HepG2 (cell line): ENCODE results near the gene FAM83D. TPM values are rescaled to one million over a fixed set of nuclear protein-coding genes. Genes with fewer than 3 reads are reported as not detected.
A peak's percentile ranks its signal among the peaks of the same experiment; 100 is the strongest.

Experiments
- AHR ChIP-seq: IDR thresholded peaks from 2 replicates; pipeline ENCODE4 v1.6.1; 2018; ENCODE audit warnings: missing genetic modification reagents, missing compliant biosample characterization
- ATRX ChIP-seq: sonication (generic); formaldehyde crosslinking; IDR thresholded peaks from 2 replicates; pipeline ENCODE4 v1.4.0; 2020; ENCODE audit warnings: missing genetic modification reagents, borderline replicate concordance
- FOXK1 ChIP-seq: sonication (generic); formaldehyde crosslinking; IDR thresholded peaks from 2 replicates; pipeline ENCODE4 v1.4.0; 2020; ENCODE audit warnings: low read depth, missing genetic modification reagents, borderline replicate concordance
- IRX3 ChIP-seq: sonication (generic); formaldehyde crosslinking; IDR thresholded peaks from 2 replicates; pipeline ENCODE4 v1.8.1; 2023; ENCODE audit warnings: mild to moderate bottlenecking, low read depth, missing genetic modification reagents, borderline replicate concordance
- MED13 ChIP-seq: sonication (generic); formaldehyde crosslinking; IDR thresholded peaks from 2 replicates; pipeline ENCODE4 v1.5.0; 2020; ENCODE audit warnings: missing genetic modification reagents
- NAIF1 ChIP-seq: sonication (generic); formaldehyde crosslinking; IDR thresholded peaks from 2 replicates; pipeline ENCODE4 v1.5.0; 2020; ENCODE audit warnings: mild to moderate bottlenecking, missing genetic modification reagents, borderline replicate concordance
- NFE2L2 ChIP-seq: fragments of 150-350 bp; IDR thresholded peaks from 2 replicates; pipeline ENCODE4 v1.6.1; 2014; ENCODE audit warnings: low read length
- PHF20 ChIP-seq: sonication (generic); formaldehyde crosslinking; IDR thresholded peaks from 2 replicates; pipeline ENCODE4 v1.5.0; 2020; ENCODE audit warnings: mild to moderate bottlenecking, missing genetic modification reagents
- SATB2 ChIP-seq: sonication (generic); formaldehyde crosslinking; IDR thresholded peaks from 2 replicates; pipeline ENCODE4 v1.5.0; 2020; ENCODE audit warnings: missing genetic modification reagents
- SCMH1 ChIP-seq: sonication (generic); formaldehyde crosslinking; IDR thresholded peaks from 2 replicates; pipeline ENCODE4 v1.9.0; 2021; ENCODE audit warnings: missing genetic modification reagents, mild to moderate bottlenecking, borderline replicate concordance
- TARDBP ChIP-seq: sonication (generic); formaldehyde crosslinking; IDR thresholded peaks from 2 replicates; pipeline ENCODE4 v1.8.0; 2022; ENCODE audit warnings: mild to moderate bottlenecking, missing genetic modification reagents
- ZMYM3 ChIP-seq: sonication (generic); formaldehyde crosslinking; IDR thresholded peaks from 2 replicates; pipeline ENCODE4 v1.5.1; 2020; ENCODE audit warnings: mild to moderate bottlenecking, missing genetic modification reagents
- ZNF260 ChIP-seq: sonication (generic); formaldehyde crosslinking; IDR thresholded peaks from 2 replicates; pipeline ENCODE4 v1.4.0; 2020; ENCODE audit warnings: missing genetic modification reagents, low read depth, mild to moderate bottlenecking, borderline replicate concordance
- ZNF460 ChIP-seq: sonication (generic); formaldehyde crosslinking; IDR thresholded peaks from 2 replicates; pipeline ENCODE4 v1.5.1; 2020; ENCODE audit warnings: missing genetic modification reagents, mild to moderate bottlenecking, borderline replicate concordance
- ZNF598 ChIP-seq: sonication (generic); formaldehyde crosslinking; IDR thresholded peaks from 2 replicates; pipeline ENCODE4 v1.5.1; 2020; ENCODE audit warnings: mild to moderate bottlenecking, missing genetic modification reagents, borderline replicate concordance
- ZNF780A ChIP-seq: sonication (generic); formaldehyde crosslinking; IDR thresholded peaks from 2 replicates; pipeline ENCODE4 v1.8.0; 2022; ENCODE audit warnings: mild to moderate bottlenecking, missing genetic modification reagents, moderate library complexity
- polyA plus RNA-seq, 8 experiments: library from polyadenylated mRNA; depleted of rRNA in 3 of 8; stranded (reverse) in 7 of 8; unstranded in 1 of 8; fragments of >200 nt; fragmentation: Illumina TruSeq in 4 of 8; extraction: Trizol in 4 of 8; gene quantifications; 2 replicates each; pipeline versions ENCODE4 v1.2.1 to v1.2.3, GENCODE V29; 2011 to 2016; ENCODE audit warnings: low read depth in 4 of 8, missing spikeins in 1 of 8, mixed read lengths in 1 of 8; ENCODE audit not compliant: insufficient read depth in 1 of 8
- total RNA-seq, 5 experiments: library from RNA; depleted of rRNA; stranded (reverse); fragments of >200 nt; fragmentation: Illumina TruSeq; extraction: Trizol; gene quantifications; 2 replicates each; pipeline ENCODE4 v1.2.3, GENCODE V29; 2016; ENCODE audit warnings: low read depth in 1 of 5
- TF ChIP-seq, protein P1 (sequence below): sonication (generic); formaldehyde crosslinking; IDR thresholded peaks from 2 replicates; pipeline ENCODE4 v1.4.0; 2020; ENCODE audit warnings: missing genetic modification reagents
- TF ChIP-seq, protein P2 (sequence below): sonication (generic); formaldehyde crosslinking; IDR thresholded peaks from 2 replicates; pipeline ENCODE4 v1.4.0; 2020; ENCODE audit warnings: missing genetic modification reagents
- TF ChIP-seq, protein P3 (sequence below): sonication (generic); formaldehyde crosslinking; conservative IDR thresholded peaks from 2 replicates; pipeline ENCODE4 v1.8.1; 2023; ENCODE audit warnings: missing genetic modification reagents
- TF ChIP-seq, protein P4 (sequence below): sonication (generic); formaldehyde crosslinking; IDR thresholded peaks from 2 replicates; pipeline ENCODE4 v1.8.0; 2022; ENCODE audit warnings: low read depth, missing genetic modification reagents

Gene FAM83D
- total and polyA plus RNA-seq, 2 of the 13 experiments (the other 11 are each of a cell fraction or from before 2014, with no cell fraction given), result 51.4 to 64.0 TPM

DNA sequence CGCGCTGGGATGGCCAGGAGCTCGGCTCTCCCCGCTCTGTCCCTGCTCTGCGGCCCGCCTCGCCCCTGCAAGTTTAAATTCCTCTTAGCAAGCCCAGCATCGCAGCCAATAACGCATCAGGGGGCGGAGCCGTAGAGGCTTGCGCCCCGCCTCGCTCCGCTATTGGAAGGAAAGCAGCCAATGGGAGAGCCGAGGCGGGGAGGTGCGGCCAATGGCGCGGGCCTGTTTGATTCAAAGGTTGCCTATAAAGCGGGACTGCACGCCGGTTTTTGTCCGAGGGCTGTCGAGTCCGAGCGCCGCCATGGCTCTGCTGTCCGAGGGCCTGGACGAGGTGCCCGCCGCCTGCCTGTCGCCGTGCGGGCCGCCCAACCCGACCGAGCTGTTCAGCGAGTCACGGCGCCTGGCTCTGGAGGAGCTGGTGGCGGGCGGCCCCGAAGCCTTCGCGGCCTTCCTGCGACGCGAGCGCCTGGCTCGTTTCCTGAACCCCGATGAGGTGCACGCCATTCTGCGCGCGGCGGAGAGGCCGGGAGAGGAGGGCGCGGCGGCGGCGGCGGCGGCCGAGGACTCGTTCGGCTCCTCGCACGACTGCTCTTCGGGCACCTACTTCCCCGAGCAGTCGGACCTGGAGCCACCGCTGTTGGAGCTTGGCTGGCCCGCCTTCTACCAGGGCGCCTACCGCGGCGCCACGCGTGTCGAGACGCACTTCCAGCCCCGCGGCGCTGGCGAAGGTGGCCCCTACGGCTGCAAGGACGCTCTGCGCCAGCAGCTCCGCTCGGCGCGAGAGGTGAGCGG is at the start of gene FAM83D (continued):
- TF ChIP-seq, protein P1, sequence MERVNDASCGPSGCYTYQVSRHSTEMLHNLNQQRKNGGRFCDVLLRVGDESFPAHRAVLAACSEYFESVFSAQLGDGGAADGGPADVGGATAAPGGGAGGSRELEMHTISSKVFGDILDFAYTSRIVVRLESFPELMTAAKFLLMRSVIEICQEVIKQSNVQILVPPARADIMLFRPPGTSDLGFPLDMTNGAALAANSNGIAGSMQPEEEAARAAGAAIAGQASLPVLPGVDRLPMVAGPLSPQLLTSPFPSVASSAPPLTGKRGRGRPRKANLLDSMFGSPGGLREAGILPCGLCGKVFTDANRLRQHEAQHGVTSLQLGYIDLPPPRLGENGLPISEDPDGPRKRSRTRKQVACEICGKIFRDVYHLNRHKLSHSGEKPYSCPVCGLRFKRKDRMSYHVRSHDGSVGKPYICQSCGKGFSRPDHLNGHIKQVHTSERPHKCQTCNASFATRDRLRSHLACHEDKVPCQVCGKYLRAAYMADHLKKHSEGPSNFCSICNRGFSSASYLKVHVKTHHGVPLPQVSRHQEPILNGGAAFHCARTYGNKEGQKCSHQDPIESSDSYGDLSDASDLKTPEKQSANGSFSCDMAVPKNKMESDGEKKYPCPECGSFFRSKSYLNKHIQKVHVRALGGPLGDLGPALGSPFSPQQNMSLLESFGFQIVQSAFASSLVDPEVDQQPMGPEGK (CRISPR knock-in tag), result no peak
- TF ChIP-seq ZNF260 (CRISPR knock-in tag), result peak; percentile 57; the same call in 1 of the 2 replicates
- TF ChIP-seq NFE2L2, result no peak
- TF ChIP-seq TARDBP, result peak; percentile 99
- peak; percentile 84 for TF ChIP-seq FOXK1 (CRISPR knock-in tag)
- TF ChIP-seq ZMYM3 (CRISPR knock-in tag), result peak; percentile 99
- peak; percentile 93 for TF ChIP-seq MED13 (CRISPR knock-in tag)
- TF ChIP-seq SATB2, result peak; percentile 40
- peak; percentile 86 for TF ChIP-seq ZNF598 (CRISPR knock-in tag)
- TF ChIP-seq, protein P2, sequence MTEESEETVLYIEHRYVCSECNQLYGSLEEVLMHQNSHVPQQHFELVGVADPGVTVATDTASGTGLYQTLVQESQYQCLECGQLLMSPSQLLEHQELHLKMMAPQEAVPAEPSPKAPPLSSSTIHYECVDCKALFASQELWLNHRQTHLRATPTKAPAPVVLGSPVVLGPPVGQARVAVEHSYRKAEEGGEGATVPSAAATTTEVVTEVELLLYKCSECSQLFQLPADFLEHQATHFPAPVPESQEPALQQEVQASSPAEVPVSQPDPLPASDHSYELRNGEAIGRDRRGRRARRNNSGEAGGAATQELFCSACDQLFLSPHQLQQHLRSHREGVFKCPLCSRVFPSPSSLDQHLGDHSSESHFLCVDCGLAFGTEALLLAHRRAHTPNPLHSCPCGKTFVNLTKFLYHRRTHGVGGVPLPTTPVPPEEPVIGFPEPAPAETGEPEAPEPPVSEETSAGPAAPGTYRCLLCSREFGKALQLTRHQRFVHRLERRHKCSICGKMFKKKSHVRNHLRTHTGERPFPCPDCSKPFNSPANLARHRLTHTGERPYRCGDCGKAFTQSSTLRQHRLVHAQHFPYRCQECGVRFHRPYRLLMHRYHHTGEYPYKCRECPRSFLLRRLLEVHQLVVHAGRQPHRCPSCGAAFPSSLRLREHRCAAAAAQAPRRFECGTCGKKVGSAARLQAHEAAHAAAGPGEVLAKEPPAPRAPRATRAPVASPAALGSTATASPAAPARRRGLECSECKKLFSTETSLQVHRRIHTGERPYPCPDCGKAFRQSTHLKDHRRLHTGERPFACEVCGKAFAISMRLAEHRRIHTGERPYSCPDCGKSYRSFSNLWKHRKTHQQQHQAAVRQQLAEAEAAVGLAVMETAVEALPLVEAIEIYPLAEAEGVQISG (CRISPR knock-in tag), result peak; percentile 77
- TF ChIP-seq, protein P3, sequence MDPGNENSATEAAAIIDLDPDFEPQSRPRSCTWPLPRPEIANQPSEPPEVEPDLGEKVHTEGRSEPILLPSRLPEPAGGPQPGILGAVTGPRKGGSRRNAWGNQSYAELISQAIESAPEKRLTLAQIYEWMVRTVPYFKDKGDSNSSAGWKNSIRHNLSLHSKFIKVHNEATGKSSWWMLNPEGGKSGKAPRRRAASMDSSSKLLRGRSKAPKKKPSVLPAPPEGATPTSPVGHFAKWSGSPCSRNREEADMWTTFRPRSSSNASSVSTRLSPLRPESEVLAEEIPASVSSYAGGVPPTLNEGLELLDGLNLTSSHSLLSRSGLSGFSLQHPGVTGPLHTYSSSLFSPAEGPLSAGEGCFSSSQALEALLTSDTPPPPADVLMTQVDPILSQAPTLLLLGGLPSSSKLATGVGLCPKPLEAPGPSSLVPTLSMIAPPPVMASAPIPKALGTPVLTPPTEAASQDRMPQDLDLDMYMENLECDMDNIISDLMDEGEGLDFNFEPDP (CRISPR knock-in tag), result 0 out of 2 replicates have a peak, but pooled peaks have one; percentile 92
- peak; percentile 97 for TF ChIP-seq IRX3
- TF ChIP-seq NAIF1 (CRISPR knock-in tag), result no peak; the same call in 1 of the 2 replicates
- no peak; the same call in 1 of the 2 replicates for TF ChIP-seq ZNF780A (CRISPR knock-in tag)
- TF ChIP-seq ATRX, result no peak
- no peak; the same call in 1 of the 2 replicates for TF ChIP-seq ZNF460 (CRISPR knock-in tag)
- TF ChIP-seq SCMH1, result no peak
- peak; percentile 79; the same call in 1 of the 2 replicates for TF ChIP-seq AHR (CRISPR knock-in tag)
- TF ChIP-seq PHF20 (CRISPR knock-in tag), result no peak; the same call in 1 of the 2 replicates
- TF ChIP-seq, protein P4, sequence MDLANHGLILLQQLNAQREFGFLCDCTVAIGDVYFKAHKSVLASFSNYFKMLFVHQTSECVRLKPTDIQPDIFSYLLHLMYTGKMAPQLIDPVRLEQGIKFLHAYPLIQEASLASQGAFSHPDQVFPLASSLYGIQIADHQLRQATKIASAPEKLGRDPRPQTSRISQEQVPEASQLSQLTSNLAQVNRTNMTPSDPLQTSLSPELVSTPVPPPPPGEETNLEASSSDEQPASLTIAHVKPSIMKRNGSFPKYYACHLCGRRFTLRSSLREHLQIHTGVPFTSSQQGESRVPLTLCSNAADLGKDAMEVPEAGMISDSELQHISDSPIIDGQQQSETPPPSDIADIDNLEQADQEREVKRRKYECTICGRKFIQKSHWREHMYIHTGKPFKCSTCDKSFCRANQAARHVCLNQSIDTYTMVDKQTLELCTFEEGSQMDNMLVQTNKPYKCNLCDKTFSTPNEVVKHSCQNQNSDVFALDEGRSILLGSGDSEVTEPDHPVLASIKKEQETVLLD (CRISPR knock-in tag), result peak; percentile 86; the same call in 1 of the 2 replicates
